Measurements from ENCODE around the gene FBXO44.

Gene FBXO44

DNA sequence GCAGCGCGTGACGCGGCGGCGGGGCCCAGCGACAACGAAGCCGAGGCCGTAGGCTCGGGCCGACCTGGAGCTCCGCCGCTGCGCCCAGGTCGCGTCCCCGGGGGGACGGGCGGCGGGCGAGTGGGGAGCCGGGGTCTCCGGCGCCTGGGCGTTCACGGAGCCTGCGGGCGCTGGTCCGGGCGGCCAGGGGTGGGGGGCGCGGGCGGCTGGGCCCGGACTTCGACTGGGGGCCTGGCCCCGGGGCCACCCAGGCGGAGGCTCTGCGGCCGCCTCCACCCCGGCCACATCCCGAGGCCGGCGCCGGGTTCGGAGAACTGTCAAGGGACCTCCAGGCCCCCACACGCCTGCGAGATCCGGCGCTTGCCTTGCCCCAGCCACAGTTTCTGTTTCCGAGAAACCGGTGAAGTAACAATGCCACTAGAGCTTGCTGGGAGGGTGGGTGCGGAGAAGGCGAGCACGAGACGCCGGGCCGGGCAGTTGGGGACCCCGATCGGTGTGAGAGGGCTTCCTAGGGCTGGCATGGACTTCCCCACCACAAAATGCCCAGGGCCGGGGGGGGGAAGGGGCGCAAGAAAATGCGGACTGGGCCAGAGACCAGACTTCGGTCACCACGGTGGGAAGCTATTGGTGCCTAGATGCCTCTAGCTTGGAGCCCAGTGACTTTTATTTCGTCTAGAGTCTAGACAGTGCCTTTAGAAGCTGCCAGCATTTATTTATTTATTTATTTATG, 9.8 kb downstream of the FBXO44 start:
- peak; percentile 49 for DNase-seq

- no peak for DNase-seq
Observed at GRCh38 chr1:11668516-11668915, 13.8 kb downstream of the FBXO44 start.

- DNase-seq: no peak
Observed at GRCh38 chr1:11670747-11671146, 16.1 kb downstream of the FBXO44 start.

DNA sequence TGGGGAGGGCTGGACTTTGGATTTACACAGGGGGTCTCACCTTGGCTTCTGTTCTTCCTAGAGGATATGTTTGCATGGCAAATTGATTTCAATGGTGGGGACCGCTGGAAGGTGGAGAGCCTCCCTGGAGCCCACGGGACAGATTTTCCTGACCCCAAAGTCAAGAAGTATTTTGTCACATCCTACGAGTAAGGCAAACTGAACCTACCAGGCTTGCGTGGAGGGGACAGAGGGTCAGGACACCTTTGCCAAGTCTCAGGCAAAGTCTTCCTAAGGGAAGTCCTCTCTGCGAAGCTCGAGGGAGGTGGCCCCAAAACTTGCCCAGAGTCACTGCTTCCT, 16.5 kb downstream of the FBXO44 start:
- DNase-seq: no peak

GRCh38 chr1:11671544-11672286, 17.0 kb downstream of the FBXO44 start:
- DNase-seq: no peak

DNA sequence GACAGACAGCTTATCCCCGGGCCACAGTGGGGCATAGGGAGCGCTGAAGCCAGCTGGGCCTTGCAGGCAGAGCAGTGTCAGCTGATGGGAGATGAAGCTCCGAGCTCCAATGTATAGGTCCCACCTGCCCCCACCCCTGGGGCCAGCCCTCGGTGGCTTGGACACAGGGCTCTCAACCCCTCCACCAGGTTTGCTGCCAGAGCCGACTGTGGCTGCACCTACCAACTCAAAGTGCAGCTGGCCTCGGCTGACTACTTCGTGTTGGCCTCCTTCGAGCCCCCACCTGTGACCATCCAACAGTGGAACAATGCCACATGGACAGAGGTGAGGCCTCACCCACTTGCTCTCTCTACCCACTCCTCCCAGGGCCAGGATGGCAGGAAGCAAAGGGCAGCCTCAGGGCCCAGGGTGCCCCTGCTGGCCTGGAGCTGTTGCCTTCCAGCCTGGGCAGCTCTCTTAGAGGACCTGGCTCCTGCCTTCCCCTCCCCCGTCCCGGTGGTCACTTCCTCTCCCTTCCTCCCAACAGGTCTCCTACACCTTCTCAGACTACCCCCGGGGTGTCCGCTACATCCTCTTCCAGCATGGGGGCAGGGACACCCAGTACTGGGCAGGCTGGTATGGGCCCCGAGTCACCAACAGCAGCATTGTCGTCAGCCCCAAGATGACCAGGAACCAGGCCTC, 18.6 kb downstream of the FBXO44 start:
- no peak for DNase-seq

GRCh38 chr1:11674488-11674887, 19.8 kb downstream of the FBXO44 start:
- no peak for DNase-seq

- DNase-seq: no peak
Observed at GRCh38 chr1:11675325-11675724, 20.6 kb downstream of the FBXO44 start.

DNA sequence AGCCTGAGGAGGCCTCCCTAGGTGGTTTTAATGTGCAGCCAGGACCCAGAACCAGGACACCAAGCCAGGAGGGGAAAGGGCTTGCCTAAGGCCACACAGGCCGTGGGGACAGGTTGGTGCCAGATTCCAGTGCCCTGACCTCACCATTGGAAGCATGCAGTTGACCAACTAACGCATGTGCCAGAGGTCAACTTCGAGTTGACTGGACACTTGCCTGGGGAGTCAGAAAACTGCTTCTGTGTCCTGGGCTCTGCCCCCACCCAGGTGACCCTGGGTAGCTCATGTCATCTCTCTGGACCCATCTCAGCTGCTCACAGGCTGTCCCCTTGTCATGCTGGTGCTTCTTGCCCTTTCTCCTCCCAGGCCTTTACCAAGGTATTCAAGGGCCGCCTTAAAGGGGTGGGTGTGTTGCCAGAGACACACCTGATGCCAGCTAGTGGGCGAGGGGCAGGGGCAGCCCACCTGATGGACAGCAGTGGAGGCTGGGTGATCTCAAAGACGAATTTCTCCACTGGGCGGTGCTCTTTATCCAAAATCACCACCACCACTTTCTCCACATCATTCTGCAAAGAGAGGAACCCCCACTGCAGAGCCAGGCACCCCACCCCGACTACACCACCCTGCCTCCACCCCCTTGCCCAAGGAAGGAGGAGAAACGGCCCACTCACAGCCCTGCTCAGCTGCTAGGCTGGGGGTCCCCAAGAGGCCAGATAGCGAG, 21.9 kb downstream of the FBXO44 start:
- no peak for DNase-seq

DNA sequence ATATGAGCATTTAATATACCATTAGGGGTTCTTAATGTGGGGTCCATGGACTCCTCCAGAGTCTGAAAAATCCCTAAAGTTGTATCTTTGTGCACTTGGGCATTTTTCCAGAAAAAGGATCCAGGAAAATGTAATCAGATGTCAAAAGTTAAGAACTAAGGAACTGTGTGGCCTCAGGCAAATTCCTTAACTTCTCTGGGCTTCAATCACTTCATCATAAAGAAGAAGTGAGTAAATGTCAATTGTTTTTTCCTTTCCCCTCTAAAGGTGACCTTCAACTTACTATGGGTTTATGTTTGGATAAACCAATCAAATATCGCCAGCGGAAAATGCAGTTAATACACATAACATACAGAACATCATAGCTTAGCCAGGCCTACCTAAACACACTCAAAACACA, 23.8 kb downstream of the FBXO44 start:
- DNase-seq: no peak

DNA sequence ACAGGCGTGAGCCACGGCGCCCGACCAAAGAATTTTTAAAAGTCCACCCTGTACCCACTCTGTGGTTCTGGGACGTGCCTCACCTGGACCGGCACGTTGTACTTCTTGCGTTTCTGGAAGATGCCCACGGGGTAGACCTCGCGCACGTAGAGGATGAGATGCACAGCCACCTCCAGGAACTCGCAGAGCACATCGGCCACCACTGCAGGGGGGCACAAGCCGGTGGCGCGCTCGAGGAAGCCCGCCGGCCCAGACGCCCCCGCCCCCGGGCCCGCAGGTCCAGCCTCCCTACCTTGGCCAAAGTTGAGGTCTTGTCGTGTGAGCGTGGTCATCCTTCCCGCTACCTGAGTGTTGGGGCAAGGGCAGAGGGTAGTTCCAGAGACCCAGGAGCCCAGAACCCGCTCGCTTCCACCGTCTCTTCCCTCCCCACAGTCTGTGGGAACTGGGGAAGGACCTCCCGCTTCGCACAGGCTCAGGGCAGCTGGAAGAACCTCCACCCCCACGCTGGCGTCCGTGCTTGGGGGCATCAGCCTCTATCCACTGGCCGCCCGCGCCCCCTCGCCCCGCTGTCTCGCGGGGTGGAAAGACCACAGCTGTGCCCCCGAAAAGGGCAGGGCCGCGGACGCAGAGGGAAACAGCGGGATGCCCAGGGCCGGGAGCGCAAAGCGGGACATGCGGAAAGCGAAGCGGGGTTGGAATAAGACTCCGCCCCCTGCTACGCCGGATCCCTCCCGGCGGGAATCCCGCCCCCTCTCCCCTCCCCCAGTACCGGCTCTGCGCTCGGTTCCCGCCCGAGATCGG, 25.8 kb downstream of the FBXO44 start:
- DNase-seq: no peak

DNA sequence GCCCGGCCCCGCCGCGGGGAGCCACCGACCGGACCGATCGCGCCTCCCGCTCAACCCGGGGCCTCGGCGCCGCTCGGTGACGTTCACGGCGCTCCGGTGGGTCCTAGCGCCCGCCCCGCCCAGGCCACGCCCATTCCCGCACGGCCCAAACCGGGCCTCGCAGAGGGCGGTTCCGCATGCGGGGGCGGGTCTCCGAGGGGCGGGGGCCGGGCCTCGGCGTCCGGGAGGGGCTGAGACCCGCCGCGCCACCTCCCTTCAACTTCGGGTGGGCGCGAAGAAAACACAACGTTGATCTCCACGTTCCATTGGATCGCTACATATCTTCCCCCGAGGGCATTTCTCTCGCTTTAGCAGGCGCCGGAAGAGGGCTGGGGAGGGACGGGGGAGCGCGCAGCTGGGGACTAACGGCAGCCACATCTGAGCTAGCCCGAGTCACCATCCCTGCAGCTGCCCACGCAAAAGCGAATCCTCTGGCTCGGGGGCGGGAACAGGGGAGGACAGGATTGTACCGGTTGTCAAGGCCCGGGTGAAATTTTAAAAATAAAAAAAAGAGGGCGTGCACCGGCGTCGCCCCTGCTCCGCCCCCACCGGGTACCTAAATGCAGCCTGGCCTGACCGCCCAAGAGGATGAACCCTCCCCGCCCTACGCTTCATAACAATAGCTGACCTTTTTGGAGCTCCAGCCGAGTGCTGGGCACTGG, 26.5 kb downstream of the FBXO44 start, which contains the start of gene MAD2L2:
MAD2L2 (minus strand) TSS at position 78 of the 701 bp plus-strand sequence. CDS start 547 bp downstream, outside the sequence.
- peak; percentile 81 for DNase-seq

GRCh38 chr1:11682287-11682771, 27.7 kb downstream of the FBXO44 start:
- no peak for DNase-seq

DNA sequence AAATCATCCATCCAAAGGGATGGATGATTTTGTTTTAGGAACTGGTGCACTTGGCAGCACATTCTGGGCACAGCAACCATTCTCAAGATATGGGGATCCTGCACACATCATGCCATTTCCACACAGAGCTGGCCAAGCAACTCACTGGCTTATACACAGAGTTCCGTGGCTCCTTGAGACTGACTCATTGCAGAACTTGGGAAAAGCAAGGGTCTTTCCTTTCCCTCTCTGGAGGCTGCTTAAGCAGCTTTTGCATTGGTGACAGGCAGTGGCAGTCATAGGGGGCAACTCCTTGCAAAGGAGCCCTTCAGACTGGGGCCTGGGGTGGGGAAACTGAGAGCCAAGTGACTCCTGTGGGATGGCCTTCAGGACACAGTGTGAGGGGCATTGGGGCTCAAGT, 28.1 kb downstream of the FBXO44 start:
- no peak for DNase-seq

DNA sequence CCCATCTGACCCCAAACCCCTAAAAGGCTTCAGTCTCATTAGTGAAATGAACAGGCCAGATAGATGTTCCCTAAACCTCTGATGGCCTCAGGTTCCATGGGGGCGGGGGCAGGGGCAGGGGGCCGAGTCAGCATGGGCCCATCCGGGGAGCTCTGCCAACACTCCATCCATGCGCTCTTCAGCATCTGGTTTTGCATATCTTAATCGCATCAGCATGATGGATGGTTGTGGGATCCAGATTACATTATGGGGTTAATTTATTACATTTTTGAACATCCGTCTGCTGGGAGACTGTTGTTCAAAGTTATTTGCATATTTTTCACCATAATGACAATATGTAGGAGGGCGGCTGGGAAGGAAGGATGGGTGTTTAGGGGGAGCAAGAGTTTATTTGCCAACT, 29.4 kb downstream of the FBXO44 start:
- no peak for DNase-seq

DNA sequence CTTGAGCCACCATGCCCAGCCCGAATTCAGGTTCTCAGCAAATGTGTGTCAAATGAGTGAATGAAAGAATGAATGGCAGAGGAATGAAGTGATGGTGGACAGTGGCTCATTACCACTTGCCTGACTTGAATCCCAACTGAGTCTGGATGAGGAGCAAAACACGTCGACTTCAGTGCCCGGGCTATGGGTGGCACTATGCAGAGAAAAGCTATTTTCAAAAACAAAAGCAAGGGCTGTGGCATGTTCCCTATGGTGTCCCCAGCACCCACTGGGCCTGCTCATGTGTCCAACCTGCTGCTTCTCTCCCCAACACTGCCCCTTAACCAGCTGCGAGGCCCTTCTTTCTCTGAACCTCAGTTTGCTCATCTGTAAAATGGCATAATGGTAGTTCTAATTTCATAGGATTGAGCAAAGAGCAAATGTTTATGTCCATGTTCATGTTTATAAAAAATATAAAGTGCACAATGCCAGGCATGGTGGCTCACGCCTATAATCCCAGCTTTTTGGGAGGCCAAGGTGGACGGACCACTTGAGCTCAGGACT, 30.6 kb downstream of the FBXO44 start:
- no peak for DNase-seq

GRCh38 chr1:11688506-11688905, 33.8 kb downstream of the FBXO44 start:
- DNase-seq: no peak

DNA sequence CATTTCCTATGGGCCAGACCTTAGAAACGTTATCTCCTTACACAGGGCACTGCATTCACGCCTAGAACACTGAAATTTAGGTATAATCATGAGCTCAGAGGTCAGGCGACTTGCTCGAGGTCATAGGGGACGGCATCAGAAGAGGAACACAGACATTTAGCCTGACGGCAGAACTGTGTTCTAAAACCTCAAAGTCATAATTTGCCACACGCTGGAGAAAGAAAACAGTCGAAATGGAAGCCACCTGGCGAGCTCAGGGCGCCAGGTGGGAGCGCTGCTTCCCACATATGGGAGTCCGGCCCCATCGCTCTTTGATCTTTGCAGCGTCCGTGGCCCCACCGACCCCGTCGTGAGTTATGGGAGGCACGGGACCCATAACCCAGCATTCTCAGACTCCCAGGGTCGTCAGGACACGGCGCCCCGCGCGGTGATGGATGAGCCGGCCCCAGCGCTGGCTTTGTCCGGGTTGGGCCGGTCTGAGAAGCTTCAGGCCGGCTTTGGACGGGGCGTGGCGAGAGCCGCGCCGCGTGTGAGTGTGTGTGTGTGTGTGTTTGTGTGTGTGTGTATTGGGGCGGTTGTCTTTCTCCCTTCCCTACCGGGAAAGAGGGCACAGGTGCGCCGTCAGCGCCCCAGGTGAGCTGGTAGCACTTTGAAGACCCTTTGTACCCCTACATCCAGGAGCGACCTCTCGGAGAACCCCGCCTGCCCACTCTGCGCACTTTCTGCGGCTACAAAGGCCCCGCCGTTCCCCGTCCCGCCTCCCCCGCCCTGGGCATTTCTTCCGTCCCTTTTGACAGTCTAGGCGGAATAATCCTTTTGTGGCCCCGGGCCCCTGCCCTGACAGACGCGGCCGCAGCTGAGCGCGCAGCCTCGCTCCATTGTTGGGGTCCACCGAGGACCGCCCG, 36.0 kb downstream of the FBXO44 start:
- DNase-seq: no peak

DNA sequence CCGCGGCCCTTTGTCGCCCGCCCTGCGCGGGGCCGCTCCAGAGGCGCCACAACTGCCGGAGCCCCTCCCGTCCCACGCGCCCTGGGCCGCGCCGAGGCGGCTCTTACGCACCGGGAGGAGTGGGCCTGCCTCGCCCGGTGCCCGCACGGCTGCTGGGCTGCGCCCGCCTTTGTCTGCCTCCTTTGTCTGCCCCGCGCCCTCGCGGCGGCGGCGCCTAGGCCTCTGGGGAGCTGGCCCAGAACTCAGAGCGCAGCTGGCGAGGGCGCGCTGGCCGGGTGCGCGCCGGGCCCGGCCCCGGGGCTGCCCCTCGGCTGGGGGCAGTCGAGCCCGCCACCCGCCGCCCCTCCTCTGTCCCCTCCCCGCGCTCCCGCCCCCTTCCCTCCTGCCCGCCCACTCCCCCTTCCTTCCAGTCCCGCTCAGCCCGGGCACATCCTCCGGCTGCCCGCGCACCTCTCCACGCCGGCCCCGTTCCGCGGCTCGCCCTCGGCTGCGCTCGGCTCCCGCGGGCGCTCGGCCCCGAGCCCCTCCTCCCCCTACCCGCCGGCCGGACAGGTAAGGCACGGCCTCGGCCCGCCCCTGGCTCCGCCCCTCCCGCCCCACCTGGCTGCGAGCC, 36.7 kb downstream of the FBXO44 start, which contains the start of gene DRAXIN:
DRAXIN (plus strand) TSS at position 409 of the 613 bp plus-strand sequence. CDS start 14,549 bp downstream, outside the sequence.
- DNase-seq: no peak

All from activated CD4-positive, alpha-beta T cell treated with anti-CD3 and anti-CD28 coated beads for 1 hour (primary cell).